ENCODE measurements around the gene OSM. TPM values are rescaled to one million over a fixed set of nuclear protein-coding genes. Genes with fewer than 3 reads are reported as not detected.
A peak's percentile ranks its signal among the peaks of the same experiment; 100 is the strongest.

Gene OSM
- total RNA-seq, 1 experiment from 2014 or later: not detected

GRCh38 chr22:30244641-30245040 is 22.0 kb downstream of the OSM start:
- H3K4me3 ChIP-seq (ENCODE audit: low read length): no peak overlapping the region
- H3K27ac ChIP-seq (ENCODE audit: low read length): no peak overlapping the region
- H2AFZ ChIP-seq (ENCODE audit: low read length): no peak overlapping the region
- peaks cover 2% of the 10 kb centered on the region; the same call in 1 of the 2 replicates for H3K4me1 ChIP-seq (ENCODE audit: low read length)
- H3K4me2 ChIP-seq (ENCODE audit: low read depth, low read length, poor library complexity, severe bottlenecking): no peak overlapping the region
- no peaks in the 10 kb centered on the region for H4K20me1 ChIP-seq (ENCODE audit: insufficient read depth, low read depth, low read length)
- H3K9ac ChIP-seq (ENCODE audit: low read length): no peak overlapping the region
- H3K27me3 ChIP-seq (ENCODE audit: low read length): no peaks in the 10 kb centered on the region
- H3K79me2 ChIP-seq (ENCODE audit: low read length): no peaks in the 10 kb centered on the region
- no peaks in the 10 kb centered on the region for H3K9me2 ChIP-seq (replicated peaks; ENCODE audit: insufficient read depth, low read length)
- no peak for DNase-seq
- no peaks in the 10 kb centered on the region for H3K36me3 ChIP-seq (ENCODE audit: insufficient read depth, low read length)
- H3K9me3 ChIP-seq (ENCODE audit: low read length): no peaks in the 10 kb centered on the region

DNA sequence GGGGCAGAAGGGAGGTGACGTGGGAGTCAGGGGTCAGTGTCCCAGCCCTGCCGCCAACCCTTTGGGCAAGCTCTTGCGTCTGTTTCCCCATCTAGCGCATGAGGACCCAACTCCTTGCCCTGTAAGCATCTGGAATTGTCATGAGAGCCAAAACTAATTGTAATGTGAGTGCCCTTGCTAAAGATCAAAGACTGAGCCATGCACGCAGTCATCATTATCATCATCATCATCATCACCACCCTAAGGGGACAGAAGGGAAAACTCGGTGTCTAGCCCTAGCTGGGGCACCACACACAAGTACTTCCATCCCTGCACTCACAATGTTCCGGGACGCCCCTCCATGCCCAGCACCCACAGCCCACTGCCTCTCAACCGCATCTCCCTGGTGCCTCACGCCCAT is 22.6 kb downstream of the OSM start:
- H3K36me3 ChIP-seq (ENCODE audit: insufficient read depth, low read length): no peaks in the 10 kb centered on the region
- H3K27ac ChIP-seq (ENCODE audit: low read length): no peak overlapping the region
- no peaks in the 10 kb centered on the region for H3K79me2 ChIP-seq (ENCODE audit: low read length)
- no peaks in the 10 kb centered on the region for H3K9me3 ChIP-seq (ENCODE audit: low read length)
- H3K4me1 ChIP-seq (ENCODE audit: low read length): peaks cover 2% of the 10 kb centered on the region; the same call in 1 of the 2 replicates
- no peaks in the 10 kb centered on the region for H3K27me3 ChIP-seq (ENCODE audit: low read length)
- H3K9ac ChIP-seq (ENCODE audit: low read length): no peak overlapping the region
- H3K4me3 ChIP-seq (ENCODE audit: low read length): no peak overlapping the region
- DNase-seq: no peak
- no peak overlapping the region for H2AFZ ChIP-seq (ENCODE audit: low read length)
- H3K4me2 ChIP-seq (ENCODE audit: low read depth, low read length, poor library complexity, severe bottlenecking): no peak overlapping the region
- H4K20me1 ChIP-seq (ENCODE audit: insufficient read depth, low read depth, low read length): no peaks in the 10 kb centered on the region
- H3K9me2 ChIP-seq (replicated peaks; ENCODE audit: insufficient read depth, low read length): no peaks in the 10 kb centered on the region

DNA sequence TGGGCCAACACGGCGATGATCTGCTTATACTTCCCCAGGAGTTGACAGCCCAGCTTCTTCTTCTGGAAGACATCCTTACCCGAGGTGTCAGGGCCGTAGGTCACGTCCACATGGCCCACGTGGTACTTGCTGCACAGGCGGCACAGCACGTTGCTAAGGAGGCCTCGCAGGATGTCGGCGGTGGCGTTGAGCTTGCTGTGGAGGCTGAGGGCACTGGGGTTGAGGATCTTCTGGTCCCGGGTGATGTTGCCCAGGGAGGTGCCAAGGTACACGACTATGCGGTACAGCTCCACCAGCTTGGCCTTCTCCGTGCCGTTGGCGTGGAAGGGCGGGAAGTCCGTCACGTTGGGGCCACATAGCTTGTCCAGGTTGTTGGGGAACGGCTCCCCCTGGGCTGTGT is 23.0 kb downstream of the OSM start:
- Histone ChIP-seq H3K4me3 (ENCODE audit: low read length) (no peak overlapping the region), H3K79me2 (ENCODE audit: low read length) (no peaks in the 10 kb centered on the region), H3K4me1 (ENCODE audit: low read length) (peaks cover 2% of the 10 kb centered on the region; the same call in 1 of the 2 replicates), H4K20me1 (ENCODE audit: insufficient read depth, low read depth, low read length) (no peaks in the 10 kb centered on the region), H3K9ac (ENCODE audit: low read length) (no peak overlapping the region), H3K27me3 (ENCODE audit: low read length) (no peaks in the 10 kb centered on the region), H3K4me2 (ENCODE audit: low read depth, low read length, poor library complexity, severe bottlenecking) (no peak overlapping the region), H3K9me2 (replicated peaks; ENCODE audit: insufficient read depth, low read length) (no peaks in the 10 kb centered on the region), H3K9me3 (ENCODE audit: low read length) (no peaks in the 10 kb centered on the region), H3K27ac (ENCODE audit: low read length) (no peak overlapping the region), H2AFZ (ENCODE audit: low read length) (no peak overlapping the region), H3K36me3 (ENCODE audit: insufficient read depth, low read length) (no peaks in the 10 kb centered on the region)
- DNase-seq: no peak

GRCh38 chr22:30241576-30242371 is 24.9 kb downstream of the OSM start:
- Histone ChIP-seq H3K27me3 (ENCODE audit: low read length) (no peaks in the 10 kb centered on the region), H3K4me2 (ENCODE audit: low read depth, low read length, poor library complexity, severe bottlenecking) (no peak overlapping the region), H3K9ac (ENCODE audit: low read length) (no peak overlapping the region), H3K9me3 (ENCODE audit: low read length) (no peaks in the 10 kb centered on the region), H3K27ac (ENCODE audit: low read length) (no peak overlapping the region), H3K4me3 (ENCODE audit: low read length) (no peak overlapping the region), H3K9me2 (replicated peaks; ENCODE audit: insufficient read depth, low read length) (no peaks in the 10 kb centered on the region), H3K79me2 (ENCODE audit: low read length) (no peaks in the 10 kb centered on the region), H3K4me1 (ENCODE audit: low read length) (peaks cover 2% of the 10 kb centered on the region; the same call in 1 of the 2 replicates), H4K20me1 (ENCODE audit: insufficient read depth, low read depth, low read length) (no peaks in the 10 kb centered on the region), H3K36me3 (ENCODE audit: insufficient read depth, low read length) (no peaks in the 10 kb centered on the region), H2AFZ (ENCODE audit: low read length) (no peak overlapping the region)
- DNase-seq: no peak

DNA sequence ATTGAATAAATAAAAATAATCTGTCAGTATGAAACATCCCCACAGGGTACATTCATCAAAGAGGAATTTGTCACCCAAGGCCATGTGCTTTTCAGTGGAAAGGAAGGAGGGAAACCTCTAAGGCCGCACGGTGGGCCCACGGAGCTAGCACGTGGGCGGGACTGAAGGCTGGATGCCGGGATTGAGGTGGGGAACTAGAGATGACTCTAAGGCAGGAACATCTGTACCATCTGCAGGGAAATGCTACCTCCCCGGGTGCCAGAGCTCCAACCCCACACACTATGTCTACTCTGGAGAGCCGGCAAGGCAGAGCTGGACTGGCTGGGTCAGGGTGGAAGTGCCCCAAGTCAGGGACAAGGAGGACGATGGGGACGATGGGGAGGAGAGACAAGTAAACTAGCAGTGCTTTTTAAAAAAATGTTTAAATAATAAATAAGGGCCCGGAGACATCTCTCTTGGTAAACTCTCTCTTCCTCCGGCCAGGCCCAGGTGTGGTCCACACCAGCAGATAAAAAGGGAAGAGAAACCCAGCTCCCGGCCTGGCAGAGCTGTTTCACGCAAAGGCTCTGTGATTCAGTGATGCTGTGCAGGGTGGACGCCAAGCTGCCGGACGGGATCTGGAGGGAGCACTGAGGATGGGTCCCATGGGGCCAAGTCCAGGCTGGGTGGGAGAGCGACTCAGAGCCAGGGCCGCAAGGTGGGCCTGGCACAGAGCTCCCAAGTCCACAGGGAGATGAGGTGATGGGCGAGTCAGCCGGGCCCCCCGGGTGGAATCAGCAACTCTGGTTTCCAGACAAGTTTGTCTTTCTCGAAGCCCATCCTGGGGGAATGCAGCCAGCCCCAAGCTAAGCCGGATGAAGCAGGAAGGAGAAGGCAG is 25.9 kb downstream of the OSM start:
- no peaks in the 10 kb centered on the region for H3K9me3 ChIP-seq (ENCODE audit: low read length)
- H3K36me3 ChIP-seq (ENCODE audit: insufficient read depth, low read length): no peaks in the 10 kb centered on the region
- H3K9ac ChIP-seq (ENCODE audit: low read length): no peak overlapping the region
- H2AFZ ChIP-seq (ENCODE audit: low read length): no peak overlapping the region
- H3K4me2 ChIP-seq (ENCODE audit: low read depth, low read length, poor library complexity, severe bottlenecking): no peak overlapping the region
- H3K4me3 ChIP-seq (ENCODE audit: low read length): no peak overlapping the region
- DNase-seq: peak; percentile 49
- H4K20me1 ChIP-seq (ENCODE audit: insufficient read depth, low read depth, low read length): no peaks in the 10 kb centered on the region
- no peaks in the 10 kb centered on the region for H3K9me2 ChIP-seq (replicated peaks; ENCODE audit: insufficient read depth, low read length)
- H3K27ac ChIP-seq (ENCODE audit: low read length): no peak overlapping the region
- H3K4me1 ChIP-seq (ENCODE audit: low read length): peaks cover 2% of the 10 kb centered on the region; the same call in 1 of the 2 replicates
- H3K27me3 ChIP-seq (ENCODE audit: low read length): no peaks in the 10 kb centered on the region
- no peaks in the 10 kb centered on the region for H3K79me2 ChIP-seq (ENCODE audit: low read length)

- peaks cover 2% of the 10 kb centered on the region; the same call in 1 of the 2 replicates for H3K4me1 ChIP-seq (ENCODE audit: low read length)
- no peaks in the 10 kb centered on the region for H4K20me1 ChIP-seq (ENCODE audit: insufficient read depth, low read depth, low read length)
- no peaks in the 10 kb centered on the region for H3K27me3 ChIP-seq (ENCODE audit: low read length)
- no peaks in the 10 kb centered on the region for H3K36me3 ChIP-seq (ENCODE audit: insufficient read depth, low read length)
- H2AFZ ChIP-seq (ENCODE audit: low read length): no peak overlapping the region
- no peaks in the 10 kb centered on the region for H3K9me2 ChIP-seq (replicated peaks; ENCODE audit: insufficient read depth, low read length)
- no peaks in the 10 kb centered on the region for H3K9me3 ChIP-seq (ENCODE audit: low read length)
- no peaks in the 10 kb centered on the region for H3K79me2 ChIP-seq (ENCODE audit: low read length)
- H3K4me3 ChIP-seq (ENCODE audit: low read length): no peak overlapping the region
- no peak overlapping the region for H3K27ac ChIP-seq (ENCODE audit: low read length)
- DNase-seq: no peak
- no peak overlapping the region for H3K9ac ChIP-seq (ENCODE audit: low read length)
- no peak overlapping the region for H3K4me2 ChIP-seq (ENCODE audit: low read depth, low read length, poor library complexity, severe bottlenecking)
Observed at GRCh38 chr22:30239488-30240405, 26.9 kb downstream of the OSM start.

DNA sequence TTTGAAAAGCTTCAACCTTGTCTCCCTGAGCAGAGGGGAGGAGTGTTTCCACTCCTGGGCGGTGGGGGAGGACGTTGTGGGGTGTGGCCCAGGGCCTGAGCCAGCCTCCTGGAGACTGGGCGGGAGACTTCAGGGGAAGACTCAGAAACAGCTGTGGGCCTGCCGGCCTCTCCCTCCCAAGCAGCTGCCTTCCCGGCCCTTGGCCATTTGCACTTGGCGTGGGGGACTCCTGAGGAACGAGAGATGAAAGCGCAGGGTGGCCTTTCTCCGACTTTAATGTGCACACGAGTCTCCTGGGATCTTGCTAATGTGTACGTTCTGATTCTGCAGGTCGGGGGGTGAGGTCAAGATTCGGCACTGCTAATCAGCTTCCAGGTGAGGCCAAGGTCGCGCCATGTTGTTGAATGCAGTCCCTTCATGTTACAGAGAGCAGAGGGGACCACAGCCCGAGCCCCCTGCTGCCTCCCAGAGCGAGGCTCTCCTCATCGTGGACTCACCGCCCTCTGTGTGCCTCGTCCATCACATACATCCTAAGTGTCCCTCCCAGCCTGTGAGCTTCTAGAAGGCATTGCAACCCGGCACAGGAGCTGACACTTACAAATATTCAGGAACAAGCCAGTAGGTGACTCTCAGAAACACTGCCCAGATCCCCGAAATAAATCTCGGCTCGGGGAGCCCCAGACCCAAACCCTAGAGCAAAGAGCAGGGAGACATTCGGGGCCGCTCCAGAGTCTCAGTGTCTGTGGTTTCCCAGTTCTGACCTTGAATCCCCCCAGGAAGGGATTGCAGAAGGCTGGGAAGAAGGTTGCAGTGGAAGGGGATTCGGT is 27.8 kb downstream of the OSM start:
- H4K20me1 ChIP-seq (ENCODE audit: insufficient read depth, low read depth, low read length): no peaks in the 10 kb centered on the region
- H3K9me3 ChIP-seq (ENCODE audit: low read length): no peaks in the 10 kb centered on the region
- H3K36me3 ChIP-seq (ENCODE audit: insufficient read depth, low read length): no peaks in the 10 kb centered on the region
- H3K4me1 ChIP-seq (ENCODE audit: low read length): peaks cover 2% of the 10 kb centered on the region; the same call in 1 of the 2 replicates
- no peak overlapping the region for H2AFZ ChIP-seq (ENCODE audit: low read length)
- no peaks in the 10 kb centered on the region for H3K27me3 ChIP-seq (ENCODE audit: low read length)
- no peaks in the 10 kb centered on the region for H3K79me2 ChIP-seq (ENCODE audit: low read length)
- no peak for DNase-seq
- no peak overlapping the region for H3K9ac ChIP-seq (ENCODE audit: low read length)
- H3K4me3 ChIP-seq (ENCODE audit: low read length): no peak overlapping the region
- H3K4me2 ChIP-seq (ENCODE audit: low read depth, low read length, poor library complexity, severe bottlenecking): no peak overlapping the region
- H3K9me2 ChIP-seq (replicated peaks; ENCODE audit: insufficient read depth, low read length): no peaks in the 10 kb centered on the region
- no peak overlapping the region for H3K27ac ChIP-seq (ENCODE audit: low read length)
